ENCODE data around the gene AP3D1. TPM values are rescaled to one million over a fixed set of nuclear protein-coding genes. Genes with fewer than 3 reads are reported as not detected.

Gene AP3D1
- total and polyA plus RNA-seq, 7 experiments from 2014 or later: 12.3 to 106 (median 78.3) TPM

GRCh38 chr19:2109046-2109864 lies 42.1 kb downstream of the AP3D1 start:
- H3K4me3 ChIP-seq (ENCODE audit: low read length): no peak overlapping the region
- POLR2A ChIA-PET: interaction anchor here (0.6 to 1.3 kb wide), 2 partner anchors 26 to 922 kb away, joined by 3 to 4 read pairs; no protein-coding TSS in a partner anchor
- no peaks in the 10 kb centered on the region for H3K27me3 Mint-ChIP-seq
- H3K4me1 ChIP-seq (ENCODE audit: control insufficient read depth in 2 of 2, insufficient read depth in 2 of 2, low read length in 2 of 2): peaks cover 0 to 12% of the 10 kb centered on the region in 2 donors
- no peak overlapping the region for H3K27ac ChIP-seq (ENCODE audit: low read depth, low read length)
- no peak for ATAC-seq
- CTCF ChIA-PET: no interaction called here
- intact Hi-C loops (cut with micrococcal nuclease): no loop called here
- no peaks in the 10 kb centered on the region for H3K27me3 ChIP-seq (ENCODE audit: control insufficient read depth in 2 of 2, insufficient read depth in 2 of 2, low read length in 2 of 2)
- DNase-seq: no peak
- H3K9me3 Mint-ChIP-seq: peaks cover 0 to 11% (median 1%) of the 10 kb centered on the region in 11 donors
- H3K36me3 Mint-ChIP-seq: peaks cover 15 to 54% (median 35%) of the 10 kb centered on the region in 5 donors
- H3K4me1 Mint-ChIP-seq: peaks cover 0 to 10% (median 0%) of the 10 kb centered on the region in 7 donors
- H3K9me3 ChIP-seq (ENCODE audit: control insufficient read depth in 2 of 3, low read length in 3 of 3): peaks cover 0 to 11% (median 0%) of the 10 kb centered on the region in 3 experiments
- no peak overlapping the region for H3K27ac Mint-ChIP-seq
- peaks cover 0 to 92% (median 4%) of the 10 kb centered on the region in 3 experiments for H3K36me3 ChIP-seq (ENCODE audit: control insufficient read depth in 2 of 3, insufficient read depth in 3 of 3, low read length in 3 of 3)
- H3K4me3 Mint-ChIP-seq: no peak overlapping the region

DNA sequence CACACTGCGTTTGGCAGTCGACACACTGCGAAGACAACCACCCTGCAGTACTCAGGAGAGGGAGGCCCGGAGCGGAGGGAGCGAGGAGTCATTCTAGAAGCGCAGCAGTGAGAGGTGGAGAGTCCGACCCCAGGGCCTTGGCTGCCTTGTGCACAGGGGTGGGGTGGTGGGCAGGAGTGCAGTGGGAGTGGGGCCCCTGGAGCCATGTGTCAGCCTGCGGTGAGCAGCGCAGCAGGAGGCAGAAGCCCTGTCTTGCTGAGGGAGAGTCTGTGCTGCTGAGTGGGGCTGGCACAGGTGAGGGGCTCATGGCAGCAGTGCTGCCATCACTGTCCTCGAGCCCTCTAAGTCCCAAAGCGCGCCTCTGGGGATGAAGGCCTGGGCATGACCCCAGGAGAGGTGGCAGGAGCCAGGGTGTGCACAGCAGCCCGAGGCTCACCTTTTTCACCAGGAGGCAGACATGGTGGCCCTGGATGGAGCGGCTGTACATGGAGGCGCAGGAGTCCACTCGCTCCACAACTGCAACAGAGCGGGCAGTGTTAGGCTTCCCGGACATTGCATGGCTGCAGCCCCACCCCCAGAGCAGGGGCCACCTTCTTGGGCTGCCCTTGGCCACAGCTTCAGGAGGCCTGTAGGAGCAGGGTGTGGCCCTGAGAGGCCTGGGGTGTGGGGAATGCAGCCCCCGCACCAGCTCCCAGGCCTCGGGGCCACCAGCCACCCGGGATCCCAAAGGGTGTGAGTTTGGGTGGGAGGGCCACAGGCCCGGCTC lies 42.9 kb downstream of the AP3D1 start:
- no peaks in the 10 kb centered on the region for H3K27me3 ChIP-seq (ENCODE audit: control insufficient read depth in 2 of 2, insufficient read depth in 2 of 2, low read length in 2 of 2)
- H3K36me3 ChIP-seq (ENCODE audit: control insufficient read depth in 2 of 3, insufficient read depth in 3 of 3, low read length in 3 of 3): peaks cover 0 to 92% (median 4%) of the 10 kb centered on the region in 3 experiments
- H3K27ac Mint-ChIP-seq: peak overlapping the region in 2 of 9 donors; percentile 15 to 22
- H3K4me3 ChIP-seq (ENCODE audit: low read length): no peak overlapping the region
- intact Hi-C loops (cut with micrococcal nuclease): no loop called here
- H3K27ac ChIP-seq (ENCODE audit: low read depth, low read length): no peak overlapping the region
- no peak for DNase-seq
- ChIA-PET POLR2A (interaction anchor here (1.3 kb wide), 1 partner anchor 25 kb away, joined by 3 read pairs; no protein-coding TSS in a partner anchor), CTCF (no interaction called here)
- H3K27me3 Mint-ChIP-seq: no peaks in the 10 kb centered on the region
- H3K4me1 ChIP-seq (ENCODE audit: control insufficient read depth in 2 of 2, insufficient read depth in 2 of 2, low read length in 2 of 2): peaks cover 0 to 12% of the 10 kb centered on the region in 2 donors
- H3K36me3 Mint-ChIP-seq: peaks cover 12 to 53% (median 43%) of the 10 kb centered on the region in 5 donors
- H3K9me3 Mint-ChIP-seq: peaks cover 0 to 17% (median 2%) of the 10 kb centered on the region in 11 donors
- peak overlapping the region in 1 of 10 donors; percentile 29 for H3K4me3 Mint-ChIP-seq
- peaks cover 0 to 11% (median 0%) of the 10 kb centered on the region in 7 donors for H3K4me1 Mint-ChIP-seq
- peaks cover 0 to 11% (median 0%) of the 10 kb centered on the region in 3 experiments for H3K9me3 ChIP-seq (ENCODE audit: control insufficient read depth in 2 of 3, low read length in 3 of 3)
- no peak for ATAC-seq

DNA sequence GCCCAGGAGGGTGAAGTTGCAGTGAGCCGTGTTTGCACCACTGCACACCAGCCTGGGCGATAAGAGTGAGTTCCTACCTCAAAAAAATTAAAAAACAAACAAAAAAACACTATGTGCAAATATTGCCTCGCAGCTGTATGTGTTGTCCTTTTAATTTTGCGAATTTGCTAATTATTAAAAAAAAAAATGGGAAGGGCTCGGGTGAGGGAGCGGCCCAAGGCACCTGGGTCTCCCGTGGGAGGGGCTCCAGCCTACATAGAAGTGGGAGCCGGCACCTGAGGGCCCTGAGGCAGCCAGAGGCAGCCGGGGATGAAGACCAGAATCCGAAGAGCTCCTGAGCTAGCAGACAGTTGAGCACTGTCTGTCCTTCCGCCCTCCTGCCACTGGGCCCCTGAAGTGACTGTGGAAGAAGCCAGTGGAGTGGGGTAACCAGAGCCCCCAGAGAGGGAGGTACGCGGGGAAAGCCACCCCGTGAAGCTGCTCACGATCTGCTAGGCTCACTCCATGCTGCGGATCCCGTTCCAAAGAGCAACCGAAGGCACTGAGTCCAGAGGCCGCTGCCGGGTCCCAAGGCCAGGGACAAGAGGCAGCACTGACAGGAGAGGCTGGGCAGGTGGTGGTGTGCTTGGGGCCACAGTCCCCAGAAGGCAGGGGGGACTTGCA lies 48.2 kb downstream of the AP3D1 start:
- Mint-ChIP-seq H3K27ac (no peak overlapping the region), H3K27me3 (no peaks in the 10 kb centered on the region), H3K4me1 (peaks cover 0 to 6% (median 0%) of the 10 kb centered on the region in 7 donors), H3K4me3 (no peak overlapping the region), H3K9me3 (peaks cover 0 to 17% (median 2%) of the 10 kb centered on the region in 11 donors), H3K36me3 (peaks cover 15 to 47% (median 39%) of the 10 kb centered on the region in 5 donors)
- no peak for ATAC-seq
- ChIA-PET POLR2A (no interaction called here), CTCF (no interaction called here)
- H3K27ac ChIP-seq (ENCODE audit: low read depth, low read length): no peak overlapping the region
- no peaks in the 10 kb centered on the region for H3K4me1 ChIP-seq (ENCODE audit: control insufficient read depth in 2 of 2, insufficient read depth in 2 of 2, low read length in 2 of 2)
- peaks cover 0 to 11% (median 0%) of the 10 kb centered on the region in 3 experiments for H3K9me3 ChIP-seq (ENCODE audit: control insufficient read depth in 2 of 3, low read length in 3 of 3)
- no peak for DNase-seq
- intact Hi-C loops (cut with micrococcal nuclease): no loop called here
- no peaks in the 10 kb centered on the region for H3K27me3 ChIP-seq (ENCODE audit: control insufficient read depth in 2 of 2, insufficient read depth in 2 of 2, low read length in 2 of 2)
- no peak overlapping the region for H3K4me3 ChIP-seq (ENCODE audit: low read length)
- peaks cover 0 to 73% (median 6%) of the 10 kb centered on the region in 3 experiments for H3K36me3 ChIP-seq (ENCODE audit: control insufficient read depth in 2 of 3, insufficient read depth in 3 of 3, low read length in 3 of 3)

DNA sequence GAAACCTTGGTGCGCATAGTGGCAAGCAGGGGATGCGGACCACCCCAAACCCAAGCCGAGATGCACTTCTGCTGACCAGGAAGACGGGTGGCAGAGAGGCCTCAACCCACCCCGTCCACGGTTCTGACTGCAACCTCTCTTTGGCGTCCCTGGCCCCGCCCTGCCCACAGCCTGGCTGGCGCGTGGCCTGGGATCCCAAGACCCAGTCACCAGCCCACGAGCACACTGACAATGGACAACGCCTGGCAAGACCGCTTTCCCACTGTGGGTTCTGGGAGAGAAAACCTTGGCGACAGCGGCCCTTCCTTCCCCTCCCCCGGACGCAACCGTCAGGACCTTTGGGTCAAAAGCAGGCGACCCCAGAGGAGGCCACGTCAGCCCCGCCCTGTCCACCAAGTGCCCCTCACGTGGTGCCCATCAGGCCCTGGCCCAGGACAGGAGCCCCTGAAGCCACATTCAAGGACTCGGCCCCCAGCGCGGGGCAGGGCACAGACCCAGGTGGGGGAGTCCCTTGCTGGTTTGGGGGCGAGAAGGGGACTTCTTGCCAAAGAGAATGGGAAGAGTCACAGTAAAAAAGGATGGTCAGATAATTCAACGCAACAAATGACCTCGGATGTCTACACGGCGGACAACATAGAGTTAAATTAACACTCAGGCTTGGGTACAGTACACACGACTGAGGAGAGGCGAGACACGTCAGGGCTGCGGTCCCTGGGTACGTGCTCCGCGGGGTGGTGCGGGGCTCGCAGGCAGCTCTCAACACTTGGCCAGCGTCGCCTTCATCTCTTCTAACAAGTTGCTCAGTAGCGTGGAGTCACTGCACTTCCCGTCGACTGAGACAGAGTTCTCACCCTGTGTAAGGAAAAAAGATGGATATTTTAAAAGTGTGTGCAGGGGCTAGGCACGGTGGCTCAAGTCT lies 49.7 kb downstream of the AP3D1 start:
- H3K4me1 ChIP-seq (ENCODE audit: control insufficient read depth in 2 of 2, insufficient read depth in 2 of 2, low read length in 2 of 2): peaks cover 5 to 8% of the 10 kb centered on the region in 2 donors
- no peaks in the 10 kb centered on the region for H3K27me3 ChIP-seq (ENCODE audit: control insufficient read depth in 2 of 2, insufficient read depth in 2 of 2, low read length in 2 of 2)
- H3K4me3 Mint-ChIP-seq: peak overlapping the region in 1 of 10 donors; percentile 38
- H3K36me3 ChIP-seq (ENCODE audit: control insufficient read depth in 2 of 3, insufficient read depth in 3 of 3, low read length in 3 of 3): peaks cover 0 to 62% (median 6%) of the 10 kb centered on the region in 3 experiments
- intact Hi-C loops (cut with micrococcal nuclease): no loop called here
- H3K27ac ChIP-seq (ENCODE audit: low read depth, low read length): no peak overlapping the region
- DNase-seq: no peak
- H3K4me1 Mint-ChIP-seq: peaks cover 0 to 14% (median 4%) of the 10 kb centered on the region in 7 donors
- peak overlapping the region in 1 of 9 donors; percentile 87 for H3K27ac Mint-ChIP-seq
- H3K9me3 ChIP-seq (ENCODE audit: control insufficient read depth in 2 of 3, low read length in 3 of 3): peaks cover 0 to 11% (median 0%) of the 10 kb centered on the region in 3 experiments
- H3K36me3 Mint-ChIP-seq: peaks cover 15 to 35% (median 33%) of the 10 kb centered on the region in 5 donors
- ChIA-PET POLR2A (no interaction called here), CTCF (no interaction called here)
- H3K27me3 Mint-ChIP-seq: no peaks in the 10 kb centered on the region
- no peak overlapping the region for H3K4me3 ChIP-seq (ENCODE audit: low read length)
- peaks cover 0 to 17% (median 2%) of the 10 kb centered on the region in 11 donors for H3K9me3 Mint-ChIP-seq
- ATAC-seq: no peak

GRCh38 chr19:2100719-2101061 lies 50.7 kb downstream of the AP3D1 start:
- H3K27ac ChIP-seq (ENCODE audit: low read depth, low read length): no peak overlapping the region
- ATAC-seq: no peak
- H3K9me3 ChIP-seq (ENCODE audit: control insufficient read depth in 2 of 3, low read length in 3 of 3): peaks cover 0 to 4% (median 0%) of the 10 kb centered on the region in 3 experiments
- DNase-seq: no peak
- H3K36me3 ChIP-seq (ENCODE audit: control insufficient read depth in 2 of 3, insufficient read depth in 3 of 3, low read length in 3 of 3): peaks cover 0 to 52% (median 6%) of the 10 kb centered on the region in 3 experiments
- H3K27me3 ChIP-seq (ENCODE audit: control insufficient read depth in 2 of 2, insufficient read depth in 2 of 2, low read length in 2 of 2): no peaks in the 10 kb centered on the region
- Mint-ChIP-seq H3K4me1 (peaks cover 0 to 14% (median 4%) of the 10 kb centered on the region in 7 donors), H3K27ac (no peak overlapping the region), H3K4me3 (no peak overlapping the region), H3K36me3 (peaks cover 11 to 27% (median 23%) of the 10 kb centered on the region in 5 donors), H3K9me3 (peaks cover 0 to 16% (median 2%) of the 10 kb centered on the region in 11 donors), H3K27me3 (no peaks in the 10 kb centered on the region)
- intact Hi-C loops (cut with micrococcal nuclease): no loop called here
- H3K4me3 ChIP-seq (ENCODE audit: low read length): no peak overlapping the region
- peaks cover 5 to 8% of the 10 kb centered on the region in 2 donors for H3K4me1 ChIP-seq (ENCODE audit: control insufficient read depth in 2 of 2, insufficient read depth in 2 of 2, low read length in 2 of 2)
- ChIA-PET POLR2A (no interaction called here), CTCF (no interaction called here)
